Measurements from ENCODE around the gene AKAP7.

DNA sequence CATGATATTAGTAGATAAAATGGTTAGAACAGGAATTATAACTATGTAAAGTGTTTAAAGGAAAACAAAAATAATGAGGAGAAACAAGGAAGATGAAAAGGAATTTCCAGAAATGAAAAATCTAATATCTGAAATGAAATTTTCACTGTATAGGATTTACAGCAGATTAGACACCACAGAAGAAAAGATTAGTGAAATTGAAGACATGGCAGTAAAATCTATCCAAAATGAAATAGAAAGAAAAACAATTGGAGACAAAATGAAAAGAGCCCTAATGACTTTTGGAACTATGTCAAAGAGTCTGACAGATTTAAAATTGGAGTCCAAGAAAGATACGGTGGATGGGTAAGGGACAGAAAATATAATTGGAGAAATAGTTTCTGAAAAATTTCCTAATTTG lies 174.2 kb downstream of the AKAP7 start:
- TF ChIP-seq POLR2A (IDR thresholded peaks at IDR 0.05; ENCODE audit: low read length) = no peak
- TF ChIP-seq GATA1 (IDR thresholded peaks at IDR 0.05; ENCODE audit: low read depth, low read length) = no peak
